ENCODE results near the gene CFI. TPM values are rescaled to one million over a fixed set of nuclear protein-coding genes. Genes with fewer than 3 reads are reported as not detected.

CFI gene
- total and polyA plus RNA-seq, 9 of the 15 experiments (the other 6 are each of a cell fraction or from before 2014, with no cell fraction given): 0.30 to 8.4 (median 0.95) TPM

DNA sequence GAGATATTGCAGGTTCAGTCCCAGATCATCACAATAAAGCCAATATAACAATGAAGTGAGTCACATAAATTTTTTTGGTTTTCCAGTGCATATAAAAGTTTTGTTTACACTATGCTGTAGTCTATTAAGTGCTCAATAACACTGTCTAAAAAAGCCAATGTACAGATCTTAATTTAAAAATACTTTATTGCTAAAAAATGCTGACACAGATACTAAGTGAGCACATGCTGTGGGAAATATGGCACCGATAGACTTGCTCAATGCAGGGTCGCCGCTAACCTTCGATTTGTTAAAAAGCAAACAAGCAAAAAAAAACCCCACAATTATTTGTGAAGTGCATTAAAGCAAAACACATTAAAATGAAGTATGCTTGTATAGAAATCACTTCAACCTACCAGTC, 82.2 kb downstream of the CFI start:
- intact Hi-C loops (cut with micrococcal nuclease) (no loop called here), in situ Hi-C loops (cut with MboI) (no loop called here)
- Histone ChIP-seq H3K36me3 (ENCODE audit: control insufficient read depth, insufficient read depth, low read length) (peaks cover 84% of the 10 kb centered on the region), H3K4me3 (no peak overlapping the region), H3K9me3 (replicated peaks; ENCODE audit: control insufficient read depth, insufficient read depth, low read depth, low read length) (no peaks in the 10 kb centered on the region; the same call in 1 of the 2 replicates), H3K27ac (ENCODE audit: extremely low read depth, low read depth, low read length) (no peak overlapping the region), H3K4me2 (ENCODE audit: insufficient read depth, low read length) (no peak overlapping the region), H3K27me3 (ENCODE audit: control insufficient read depth in 2 of 2, insufficient read depth in 2 of 2, low read length in 2 of 2) (no peaks in the 10 kb centered on the region), H4K20me1 (replicated peaks; ENCODE audit: control insufficient read depth, insufficient read depth, low read length) (0 out of 2 replicates have a peak, but pooled peaks cover 2% of the 10 kb centered on the region), H2AFZ (ENCODE audit: low read depth, low read length) (no peak overlapping the region), H3K79me2 (ENCODE audit: control insufficient read depth, insufficient read depth, low read length) (peaks cover 64% of the 10 kb centered on the region), H3K9ac (ENCODE audit: insufficient read depth in 1 of 2, low read depth in 2 of 2, low read length in 2 of 2) (no peak overlapping the region), H3K4me1 (replicated peaks in 1 of 2; ENCODE audit: control insufficient read depth in 2 of 2, insufficient read depth in 2 of 2, low read length in 2 of 2) (peaks cover 0 to 10% of the 10 kb centered on the region in 2 experiments; a peak in 2 of 5 replicates), H3K9me1 (ENCODE audit: control insufficient read depth, insufficient read depth, low read length) (no peaks in the 10 kb centered on the region)
- ATAC-seq (no peak), DNase-seq (ENCODE audit: extremely low read depth in 1 of 4, low spot score in 3 of 4) (no peak), FAIRE-seq (no peak)
- POLR2A ChIA-PET: no interaction called here
- no TSS peak for BruUV-seq (replicated peaks)
- CTCF ChIA-PET (ENCODE audit: low intra/inter-chr PET ratio): no interaction called here
- TF ChIP-seq MAFG (tag; conservative IDR thresholded peaks at IDR 0.05) (peak; percentile 52), ZNF316 (IDR thresholded peaks at IDR 0.05) (peak; percentile 80), TRIM28 (IDR thresholded peaks at IDR 0.05) (no peak), CBX1 (IDR thresholded peaks at IDR 0.05; ENCODE audit: low read depth) (no peak), ZNF780A (CRISPR knock-in tag; IDR thresholded peaks at IDR 0.05) (no peak), MAFF (IDR thresholded peaks at IDR 0.05; ENCODE audit: low read length) (peak; percentile 58), CEBPG (CRISPR knock-in tag; IDR thresholded peaks at IDR 0.05) (no peak), CEBPG (tag; conservative IDR thresholded peaks at IDR 0.05 in 1 of 2, IDR thresholded peaks at IDR 0.05 in 1 of 2) (no peak), HNRNPLL (IDR thresholded peaks at IDR 0.05; ENCODE audit: low read depth, low read length, poor library complexity, severe bottlenecking) (no peak), RBM39 (optimal IDR thresholded peaks at IDR 0.05; ENCODE audit: low read depth, low read length) (no peak), C11orf30 (IDR thresholded peaks at IDR 0.05; ENCODE audit: low read depth) (peak; percentile 51; the same call in 1 of the 2 replicates), SRSF9 (IDR thresholded peaks at IDR 0.05; ENCODE audit: borderline replicate concordance, low read depth, low read length) (no peak), FOS (IDR thresholded peaks at IDR 0.05; ENCODE audit: extremely low read depth, insufficient read length) (no peak), MAFK (IDR thresholded peaks at IDR 0.05; ENCODE audit: low read length) (0 out of 2 replicates have a peak, but pooled peaks have one; percentile 13)
- 98% methylated on average over 4 of the region's 4 CpGs for WGBS (ENCODE audit: insufficient coverage, low coverage, missing lambda C conversion rate)

Data from K562 (cell line).